Measurements from ENCODE around the gene UBE2F.

UBE2F gene

DNA sequence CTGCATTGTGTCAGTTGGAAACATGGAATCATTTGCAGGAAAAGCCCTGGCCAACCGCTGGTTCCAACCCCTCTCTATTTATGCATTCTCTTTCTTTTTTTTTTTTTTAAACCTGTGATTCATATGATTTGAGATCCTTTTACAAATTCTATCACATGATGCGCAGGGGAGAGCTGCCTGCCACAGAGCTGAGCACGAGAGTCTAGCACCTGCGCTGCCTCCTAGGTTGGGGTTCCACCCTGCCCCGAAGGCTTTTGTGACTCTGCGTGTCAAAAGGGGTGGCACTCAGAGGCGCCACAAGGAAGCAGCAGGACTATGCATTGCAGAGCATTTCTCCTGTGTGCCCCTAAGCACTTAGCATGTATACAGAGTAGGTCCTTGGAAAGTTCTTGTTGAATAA is 116.0 kb downstream of the UBE2F start:
- no peak for FAIRE-seq

DNA sequence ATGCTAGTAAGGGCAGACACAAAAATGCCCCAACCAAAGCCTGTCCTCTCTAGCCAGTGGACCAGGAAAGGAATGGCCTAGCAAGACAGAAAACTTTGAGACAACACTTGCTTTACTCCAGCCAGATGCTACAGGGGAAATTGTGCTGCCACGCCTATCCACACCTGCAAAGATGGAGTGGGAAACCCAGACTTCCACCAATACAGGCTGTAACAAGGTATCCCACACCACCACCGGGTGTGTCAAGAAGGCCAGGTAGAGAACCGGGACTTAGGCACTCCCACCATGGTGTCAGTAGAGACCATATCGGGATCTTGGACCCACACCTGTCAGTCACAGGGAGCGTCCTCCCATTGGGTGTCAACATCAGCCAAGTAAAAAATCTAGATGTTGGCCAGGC is 117.1 kb downstream of the UBE2F start:
- FAIRE-seq = no peak

DNA sequence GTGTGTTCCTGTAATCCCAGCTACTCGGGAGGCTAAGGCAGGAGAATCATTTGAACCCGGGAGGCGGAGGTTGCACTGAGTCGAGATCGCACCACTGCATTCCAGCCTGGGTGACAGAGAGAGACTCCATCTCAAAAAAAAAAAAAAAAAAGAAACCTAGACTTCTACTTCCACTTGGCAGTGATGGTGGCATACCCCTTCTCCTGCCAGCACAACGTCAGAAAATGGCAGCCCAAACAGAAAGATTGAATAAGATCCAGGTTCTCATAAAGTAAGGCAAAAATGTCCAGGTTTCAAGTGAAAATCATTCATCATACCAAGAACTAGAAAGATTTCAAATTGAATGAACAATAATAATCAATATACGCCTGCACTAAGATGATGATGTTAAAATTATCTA is 117.9 kb downstream of the UBE2F start:
- FAIRE-seq = no peak

DNA sequence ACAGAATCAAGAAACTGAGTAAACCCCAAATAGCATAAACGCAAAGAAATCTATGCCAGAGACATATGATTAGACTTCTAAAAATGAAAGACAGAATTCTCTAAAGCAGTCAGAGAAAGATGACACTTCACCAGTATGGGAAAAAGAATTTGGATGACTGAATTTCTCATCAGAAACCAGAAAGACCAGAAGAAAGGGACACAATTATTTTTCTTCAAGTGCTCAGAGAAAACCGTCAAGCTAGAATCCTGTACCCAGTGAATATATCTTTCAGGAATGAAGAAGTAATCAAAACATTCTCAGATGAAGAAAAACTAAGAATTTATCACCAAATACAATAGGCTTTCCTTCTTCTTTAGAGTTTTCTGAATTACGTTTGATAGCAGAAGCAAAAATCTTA is 119.1 kb downstream of the UBE2F start:
- no peak for FAIRE-seq

DNA sequence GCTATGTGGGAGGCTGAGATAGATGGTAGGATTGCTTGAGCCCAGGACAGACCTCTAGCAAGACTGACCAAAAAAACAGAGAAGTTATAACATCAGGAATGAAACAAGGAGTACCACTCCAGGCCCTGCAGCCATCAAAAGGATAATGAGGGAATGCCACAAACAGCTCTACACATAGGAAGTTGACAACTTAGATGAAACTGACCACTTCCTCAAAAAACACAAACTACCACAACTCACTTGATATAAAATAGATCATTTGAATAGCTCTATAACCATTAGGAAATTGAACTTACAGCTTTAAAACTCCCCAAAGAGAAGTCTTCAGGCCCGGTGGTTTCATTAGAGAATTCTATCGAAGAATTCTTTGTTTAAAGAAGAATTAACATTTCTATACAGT is 120.4 kb downstream of the UBE2F start:
- FAIRE-seq = no peak

DNA sequence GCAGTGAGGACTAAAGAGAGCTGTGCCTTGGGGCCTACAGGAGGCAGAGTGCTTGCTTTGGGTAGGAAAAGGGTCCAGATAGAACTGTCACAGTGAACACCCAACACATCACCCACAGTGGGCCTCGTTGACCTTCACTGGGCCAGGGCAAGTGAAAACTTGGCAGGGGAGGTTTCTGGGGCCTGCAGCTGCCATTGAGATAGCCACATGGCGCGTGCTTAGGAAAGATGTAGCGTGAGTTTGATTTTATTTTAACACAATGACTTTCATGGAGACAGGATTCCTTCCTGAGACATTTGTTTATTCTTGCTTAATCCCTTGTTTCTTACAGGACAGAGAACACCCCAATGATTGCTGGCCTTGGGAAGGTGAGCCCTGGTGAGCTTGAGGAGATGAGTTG is 124.1 kb downstream of the UBE2F start:
- no peak for FAIRE-seq

DNA sequence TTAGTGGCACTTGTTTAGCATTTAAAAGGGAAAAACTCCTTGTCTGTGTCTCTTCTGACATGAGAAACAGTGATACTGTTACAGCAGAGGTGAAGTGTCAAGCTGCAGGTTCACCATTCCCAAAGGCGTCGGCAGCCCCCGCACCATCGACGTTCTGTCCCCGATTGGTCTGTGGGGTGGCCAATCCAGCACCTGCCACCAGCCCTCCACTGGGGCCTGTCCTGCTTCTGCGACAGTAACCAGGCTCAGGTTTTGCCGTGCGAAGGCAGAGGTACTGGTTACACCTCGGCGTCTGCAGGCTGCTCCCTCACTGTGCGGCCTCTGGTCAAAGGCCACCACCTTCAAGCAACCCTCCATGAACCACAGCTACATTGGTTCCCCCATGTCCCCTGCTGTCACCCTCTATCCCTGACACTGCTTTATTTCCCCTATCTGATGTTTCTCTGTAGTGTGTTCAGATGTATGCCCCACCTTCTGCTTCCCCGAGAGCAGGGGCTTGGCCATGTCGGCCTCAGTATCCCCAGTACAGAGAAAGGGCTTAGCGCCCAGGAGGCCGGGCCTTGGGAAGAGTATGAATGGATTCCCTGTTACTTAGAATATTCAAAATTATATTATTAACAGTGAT is 124.7 kb downstream of the UBE2F start:
- no peak for FAIRE-seq

All from A204.1 (cell line).